HG03342 (cell line): ENCODE results near the gene GALNT15.

Experiments
- ATAC-seq: cut with Tn5 transposase; IDR thresholded peaks from one replicate; pipeline ENCODE4 v1.9.1; 2021; ENCODE audit warnings: mild to moderate bottlenecking, moderate library complexity; ENCODE audit not compliant: unreplicated experiment

Gene GALNT15

GRCh38 chr3:16150285-16150684 lies 24.2 kb upstream of the GALNT15 start:
- ATAC-seq, result no peak

DNA sequence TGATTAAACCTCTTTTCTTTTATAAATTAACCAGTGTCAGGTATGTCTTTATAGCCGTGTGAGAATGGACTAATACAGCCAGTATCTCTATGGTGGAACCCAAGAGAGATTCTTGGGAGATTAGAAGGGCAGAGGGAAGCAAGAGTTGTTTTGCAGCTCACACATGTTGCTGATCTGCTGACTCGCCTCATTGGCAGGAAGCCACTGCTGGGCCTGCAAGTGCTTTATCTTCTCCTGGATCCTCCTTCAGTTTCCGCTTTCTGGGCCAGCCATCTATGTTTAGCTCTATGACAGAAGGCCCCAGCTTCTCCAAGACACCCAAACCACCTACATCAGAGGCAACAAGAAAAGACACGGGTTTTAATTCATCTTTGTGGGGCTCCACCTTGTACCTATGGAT lies 23.4 kb upstream of the GALNT15 start:
- no peak for ATAC-seq

DNA sequence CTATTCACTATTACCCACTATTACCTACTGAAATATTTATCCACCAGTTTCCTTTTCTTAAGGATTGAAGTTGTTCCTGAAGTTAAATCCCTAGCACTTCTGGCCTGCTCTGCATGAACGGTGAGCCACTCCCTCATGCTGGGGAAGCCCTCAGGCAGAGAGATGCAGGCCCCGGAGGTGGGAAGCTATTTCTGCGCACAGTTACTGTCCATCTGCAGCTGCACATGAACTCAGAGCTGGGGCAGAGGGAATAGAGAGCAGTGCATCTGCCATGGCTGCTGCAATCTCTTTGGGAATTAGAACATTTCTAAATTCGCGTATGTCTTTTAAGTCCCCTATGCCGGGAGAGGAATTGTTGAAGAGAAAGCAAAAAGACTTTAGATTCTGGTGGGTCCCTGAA lies 6.3 kb upstream of the GALNT15 start:
- ATAC-seq, result no peak

DNA sequence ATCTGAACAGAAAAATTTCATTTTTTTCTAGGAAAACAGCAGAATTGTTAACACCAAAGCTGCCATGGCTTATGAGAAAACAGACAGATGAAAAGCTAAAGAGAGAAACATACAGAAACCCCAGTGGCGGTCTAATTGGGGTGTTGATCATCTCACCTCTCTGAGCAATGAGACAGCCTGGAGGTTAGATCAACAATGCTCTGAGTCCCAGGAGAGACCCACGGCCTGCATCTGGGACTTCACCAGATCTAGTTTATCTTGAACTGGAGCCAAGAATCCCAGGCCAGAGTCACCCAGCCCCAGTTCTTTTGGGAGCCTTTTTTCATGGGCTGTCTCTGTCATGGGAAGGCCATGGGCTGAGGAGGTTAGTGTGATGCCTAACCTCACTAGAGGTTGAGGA lies 3.5 kb upstream of the GALNT15 start:
- ATAC-seq, result no peak

- no peak for ATAC-seq
Measured at GRCh38 chr3:16171825-16172224, 2.7 kb upstream of the GALNT15 start.

GRCh38 chr3:16173283-16174025 lies 1.0 kb upstream of the GALNT15 start:
- ATAC-seq, result no peak

DNA sequence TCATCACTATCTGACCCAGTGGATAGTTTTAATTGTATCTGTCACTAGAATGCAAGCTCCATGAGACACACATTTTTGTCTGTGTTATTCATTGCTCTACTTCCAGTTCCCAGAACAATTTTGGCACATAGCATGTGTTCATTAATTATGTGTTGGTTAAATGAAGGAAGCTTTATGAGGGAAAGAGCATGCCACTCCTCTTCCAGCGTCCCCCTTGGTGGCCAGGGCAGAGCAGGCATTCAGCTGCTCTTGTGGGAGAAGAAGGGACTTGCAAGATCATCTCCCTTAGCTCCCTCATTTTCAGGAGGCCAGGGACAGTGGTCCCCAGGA lies 489 bp upstream of the GALNT15 start:
- no peak for ATAC-seq

DNA sequence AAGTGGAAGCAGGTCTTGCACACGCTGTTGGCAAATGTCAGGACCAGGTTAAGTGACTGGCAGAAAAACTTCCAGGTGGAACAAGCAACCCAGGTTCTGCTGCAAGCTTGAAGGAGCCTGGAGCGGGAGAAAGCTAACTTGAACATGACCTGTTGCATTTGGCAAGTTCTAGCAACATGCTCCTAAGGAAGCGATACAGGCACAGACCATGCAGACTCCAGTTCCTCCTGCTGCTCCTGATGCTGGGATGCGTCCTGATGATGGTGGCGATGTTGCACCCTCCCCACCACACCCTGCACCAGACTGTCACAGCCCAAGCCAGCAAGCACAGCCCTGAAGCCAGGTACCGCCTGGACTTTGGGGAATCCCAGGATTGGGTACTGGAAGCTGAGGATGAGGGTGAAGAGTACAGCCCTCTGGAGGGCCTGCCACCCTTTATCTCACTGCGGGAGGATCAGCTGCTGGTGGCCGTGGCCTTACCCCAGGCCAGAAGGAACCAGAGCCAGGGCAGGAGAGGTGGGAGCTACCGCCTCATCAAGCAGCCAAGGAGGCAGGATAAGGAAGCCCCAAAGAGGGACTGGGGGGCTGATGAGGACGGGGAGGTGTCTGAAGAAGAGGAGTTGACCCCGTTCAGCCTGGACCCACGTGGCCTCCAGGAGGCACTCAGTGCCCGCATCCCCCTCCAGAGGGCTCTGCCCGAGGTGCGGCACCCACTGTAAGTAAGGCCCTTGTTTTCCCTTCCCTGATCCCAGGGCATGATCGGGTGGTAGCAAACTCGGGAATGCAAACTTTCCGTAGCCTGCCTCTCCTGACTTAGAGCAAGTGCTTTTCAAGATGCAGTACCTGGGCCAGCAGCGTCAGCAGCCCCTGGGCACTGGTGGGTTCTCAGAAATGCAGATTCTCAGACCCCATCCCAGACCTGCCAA lies 759 bp downstream of the GALNT15 start:
- ATAC-seq, result no peak

- no peak for ATAC-seq
Measured at GRCh38 chr3:16176391-16177030, 2.0 kb downstream of the GALNT15 start.

GRCh38 chr3:16177382-16177781 lies 2.9 kb downstream of the GALNT15 start:
- no peak for ATAC-seq

DNA sequence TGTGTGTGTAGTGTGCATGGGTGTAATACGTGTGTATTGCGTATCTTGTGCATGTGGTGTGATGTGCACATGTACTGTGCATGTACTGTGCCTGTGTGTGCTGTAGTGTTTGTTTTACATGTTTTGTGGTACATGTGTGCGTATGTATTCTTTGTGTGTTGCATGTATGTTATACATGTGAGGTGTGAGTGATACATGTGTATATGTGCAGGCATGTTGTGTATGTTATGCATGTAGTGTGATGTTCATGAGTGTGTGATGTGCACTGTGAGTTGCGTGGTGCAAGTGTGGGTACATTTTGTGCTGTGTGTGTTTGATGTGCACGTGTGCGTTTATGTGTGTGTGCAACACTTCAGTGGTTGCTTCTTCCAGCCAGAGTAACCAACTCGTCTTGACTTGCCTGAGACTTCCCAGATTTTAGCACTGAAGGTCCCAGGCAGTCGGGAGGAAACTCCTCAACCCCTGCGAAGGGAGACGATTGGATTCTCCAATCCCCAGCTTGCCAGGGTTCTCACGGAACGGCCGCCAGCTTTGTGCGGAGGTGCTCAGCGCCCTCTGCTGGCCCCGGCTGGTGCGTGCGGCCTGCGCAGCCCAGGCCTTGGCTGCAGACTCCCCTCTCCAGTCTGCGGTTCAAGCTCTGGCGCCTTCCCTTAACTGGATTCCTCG lies 3.6 kb downstream of the GALNT15 start:
- peak; percentile 77 for ATAC-seq

DNA sequence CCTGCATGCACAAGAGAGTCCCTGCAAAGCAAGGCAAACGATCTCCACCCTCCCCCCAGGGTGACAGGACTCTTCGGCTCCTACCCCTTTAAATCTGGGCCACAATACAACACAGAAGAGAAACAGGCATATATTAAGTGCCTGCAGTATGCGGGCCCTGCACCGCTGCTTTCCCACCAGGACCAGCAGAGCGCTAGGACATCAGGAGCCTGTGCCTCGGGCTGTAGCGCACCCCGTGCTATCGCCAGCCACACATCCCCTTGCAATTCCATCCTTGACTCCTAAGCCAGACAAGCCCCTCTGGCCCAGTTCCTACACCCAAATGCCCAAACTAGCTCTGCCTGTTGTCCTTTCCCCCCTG lies 4.1 kb downstream of the GALNT15 start:
- ATAC-seq, result no peak

GRCh38 chr3:16179261-16179660 lies 4.8 kb downstream of the GALNT15 start:
- no peak for ATAC-seq

GRCh38 chr3:16179771-16180736 lies 5.6 kb downstream of the GALNT15 start:
- ATAC-seq, result no peak

DNA sequence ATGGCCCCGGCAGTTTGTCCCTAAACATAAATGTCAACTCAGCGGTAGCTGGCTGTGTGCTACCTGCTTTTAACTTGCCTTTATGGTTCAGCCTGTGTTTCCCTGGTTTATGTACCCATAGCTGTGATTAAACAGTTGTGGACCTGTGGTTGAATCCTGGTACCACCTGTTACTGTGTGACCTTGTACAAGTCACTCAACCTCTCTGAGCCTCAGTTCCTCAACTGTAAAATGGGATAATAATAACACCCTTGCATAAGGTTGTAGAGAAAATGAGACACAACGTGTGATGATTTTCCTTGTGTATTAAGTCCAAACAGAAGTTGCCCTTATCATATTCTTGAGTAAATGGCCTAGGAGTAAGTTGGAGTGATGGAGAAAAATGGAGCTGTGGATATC lies 6.3 kb downstream of the GALNT15 start:
- ATAC-seq, result no peak

- no peak for ATAC-seq
Measured at GRCh38 chr3:16181361-16181760, 6.9 kb downstream of the GALNT15 start.

DNA sequence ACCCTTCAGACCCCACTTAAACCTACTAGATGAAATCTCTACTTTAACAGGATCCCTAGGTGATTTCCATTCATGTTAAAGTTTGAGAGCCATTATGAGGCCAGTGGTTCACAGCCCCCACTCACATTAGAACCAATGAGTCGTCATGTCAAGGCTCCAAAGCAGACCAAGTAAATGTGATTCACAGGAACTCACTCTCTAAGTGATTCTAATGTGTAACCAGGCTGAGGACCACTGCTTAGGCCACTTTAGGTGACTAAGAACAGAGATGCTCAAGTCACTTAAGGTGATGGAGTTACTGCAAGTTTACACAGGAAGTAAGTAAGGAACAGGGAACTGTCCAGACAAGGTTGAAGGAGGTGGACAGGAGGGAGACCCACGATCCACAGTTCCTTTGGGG lies 7.7 kb downstream of the GALNT15 start:
- no peak for ATAC-seq

DNA sequence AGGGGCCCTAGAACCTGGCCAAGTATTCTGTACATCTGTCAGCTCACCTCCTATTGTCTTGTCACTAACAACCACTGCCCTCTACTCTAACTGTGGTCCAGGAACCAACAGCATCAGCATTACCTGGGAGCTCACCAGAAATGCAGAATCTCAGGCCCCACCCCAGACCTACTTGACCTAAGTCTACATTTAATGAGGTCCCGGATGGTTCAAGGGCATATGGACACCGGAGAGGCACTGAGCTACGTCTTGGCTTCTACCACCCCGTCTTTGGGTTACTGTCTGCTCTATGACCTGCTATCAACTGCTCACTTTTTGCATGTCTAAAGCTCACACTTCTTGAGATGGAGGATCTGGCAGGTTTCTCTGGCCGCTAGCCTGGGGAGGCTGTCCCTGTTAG lies 8.1 kb downstream of the GALNT15 start:
- no peak for ATAC-seq

DNA sequence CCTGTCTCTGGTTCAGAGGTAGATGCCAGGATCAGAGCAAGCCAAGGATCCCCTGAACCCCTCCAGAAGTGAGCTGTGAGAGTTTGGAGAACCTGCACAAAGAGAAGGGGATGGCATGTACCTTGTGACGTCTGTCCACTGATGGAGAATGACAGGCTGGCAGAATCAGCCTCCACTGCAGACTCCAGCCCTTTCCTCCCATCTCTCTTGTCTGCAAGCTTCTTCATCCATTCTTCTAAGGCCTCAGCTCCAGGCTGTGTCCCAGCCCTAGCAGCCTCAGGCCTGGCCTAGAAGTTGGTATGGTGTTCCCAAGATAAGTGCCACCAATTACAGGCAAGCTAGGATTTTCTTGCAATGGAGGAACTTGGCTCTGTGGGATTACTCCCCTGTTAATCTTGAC lies 8.6 kb downstream of the GALNT15 start:
- ATAC-seq, result no peak

GRCh38 chr3:16183601-16184270 lies 9.3 kb downstream of the GALNT15 start:
- no peak for ATAC-seq
